NCI-H345 treated with DMSO at 0.1 percent for 48 hours (cell line): Measurements from ENCODE around the gene B3GNT9.
"Not testable (repeated sequence)": the region's sequence is repeated elsewhere in the genome, so short reads cannot be mapped to it uniquely, and the experiment has no call there.

Experiments used
- DNase-seq: peaks from one replicate; lab custom pipeline; 2025; ENCODE audit not compliant: unreplicated experiment; lab: John Stamatoyannopoulos, UW

B3GNT9 gene

GRCh38 chr16:67151431-67152097 is 766 bp upstream of the B3GNT9 start:
- DNase-seq, result no peak

- DNase-seq, result no peak
Measured at GRCh38 chr16:67150047-67150832, 558 bp downstream of the B3GNT9 start.

- DNase-seq, result no peak
Measured at GRCh38 chr16:67149276-67150046, 1.3 kb downstream of the B3GNT9 start.

DNA sequence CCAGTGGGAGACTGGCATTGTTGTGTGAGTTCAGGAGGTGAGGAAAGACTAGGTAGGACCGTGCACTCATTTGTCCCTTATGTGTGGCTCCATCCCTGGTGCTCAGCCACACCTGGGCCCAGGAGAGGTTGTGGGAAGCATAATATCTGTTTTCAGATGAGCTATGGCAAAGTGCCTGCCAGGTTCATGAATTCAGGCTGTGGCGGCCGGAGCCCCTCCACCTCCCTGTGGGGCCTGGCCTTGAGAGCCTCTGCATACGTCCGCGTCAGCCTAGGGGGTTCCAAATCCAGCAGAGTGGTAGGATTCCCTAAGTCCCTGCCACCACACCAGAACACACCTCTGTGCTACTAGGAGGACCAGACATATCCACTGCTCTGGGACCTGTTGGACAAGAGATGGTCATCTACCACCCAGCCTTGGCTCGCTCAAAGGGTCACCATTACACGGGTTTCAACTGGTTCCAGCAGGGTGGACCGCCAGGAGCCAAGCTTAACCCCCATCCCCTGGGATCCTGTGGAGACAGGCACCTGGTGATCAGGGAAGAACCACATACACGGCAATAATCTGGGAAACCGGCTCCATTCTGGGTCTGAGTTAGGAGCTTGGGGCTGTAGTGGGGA is 2.0 kb downstream of the B3GNT9 start:
- DNase-seq, result no peak

GRCh38 chr16:67148221-67148620 is 2.6 kb downstream of the B3GNT9 start:
- DNase-seq, result no peak

GRCh38 chr16:67147437-67148140 is 3.2 kb downstream of the B3GNT9 start:
- DNase-seq, result no peak

DNA sequence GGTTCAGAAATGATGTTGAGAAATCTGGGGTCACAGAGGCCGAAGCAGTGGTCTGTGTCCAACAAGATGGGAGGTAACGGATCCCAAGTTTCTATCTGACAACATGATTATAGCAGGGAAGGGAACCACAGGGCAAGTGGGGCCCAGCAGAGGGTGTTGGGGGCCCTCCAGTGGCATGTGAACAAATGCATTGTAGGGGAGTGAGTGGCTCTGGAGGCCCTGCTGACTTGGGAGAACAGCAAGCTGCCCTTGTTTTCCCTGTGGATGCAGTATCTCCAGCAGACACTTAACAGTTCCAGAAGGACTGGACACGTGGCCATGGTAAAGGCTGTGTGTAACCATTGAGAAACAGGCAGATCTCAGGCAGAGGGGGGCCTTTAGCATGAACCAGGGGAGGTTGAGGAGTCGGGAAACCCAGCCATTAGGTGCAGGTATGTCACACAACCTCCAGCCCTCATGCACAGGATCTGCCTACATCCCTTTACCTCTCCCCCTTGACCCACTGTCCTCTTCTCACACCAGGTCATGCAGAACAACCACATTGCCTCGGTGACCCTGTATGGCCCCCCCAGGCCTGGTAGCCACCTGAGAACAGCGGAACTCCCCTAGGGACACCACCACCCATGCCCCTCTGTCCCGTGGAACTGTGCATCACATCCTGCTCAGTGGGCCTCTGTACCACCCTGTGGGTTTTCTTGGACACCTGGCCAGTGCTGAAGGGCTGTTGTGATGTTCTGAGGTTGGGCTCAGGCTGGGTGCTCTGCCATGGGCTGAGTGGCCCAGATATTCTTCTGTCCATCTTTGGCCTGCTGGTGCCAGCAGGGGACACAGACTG is 4.1 kb downstream of the B3GNT9 start:
- DNase-seq, result no peak

- DNase-seq, result no peak
Measured at GRCh38 chr16:67145746-67146145, 5.1 kb downstream of the B3GNT9 start.

DNA sequence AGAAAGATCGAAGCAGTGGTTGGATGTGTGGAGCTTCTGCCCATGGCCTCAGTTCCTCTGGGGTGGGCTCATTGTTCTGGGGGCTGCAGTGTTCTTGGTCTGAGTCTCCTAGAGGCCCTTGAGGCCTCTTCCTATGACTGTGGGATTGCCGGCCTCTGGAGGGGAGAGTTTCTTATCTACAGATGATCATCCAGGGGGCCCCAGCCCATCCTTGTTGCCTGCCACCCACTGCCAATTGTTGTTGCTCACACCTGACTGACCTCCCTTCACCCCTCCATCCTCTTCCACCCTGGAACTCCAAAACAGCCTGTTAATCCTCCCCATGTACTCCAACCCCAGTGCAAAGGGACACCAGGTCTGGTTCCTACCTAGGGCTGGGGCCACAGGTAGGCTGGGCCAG is 5.9 kb downstream of the B3GNT9 start:
- DNase-seq, result no peak

DNA sequence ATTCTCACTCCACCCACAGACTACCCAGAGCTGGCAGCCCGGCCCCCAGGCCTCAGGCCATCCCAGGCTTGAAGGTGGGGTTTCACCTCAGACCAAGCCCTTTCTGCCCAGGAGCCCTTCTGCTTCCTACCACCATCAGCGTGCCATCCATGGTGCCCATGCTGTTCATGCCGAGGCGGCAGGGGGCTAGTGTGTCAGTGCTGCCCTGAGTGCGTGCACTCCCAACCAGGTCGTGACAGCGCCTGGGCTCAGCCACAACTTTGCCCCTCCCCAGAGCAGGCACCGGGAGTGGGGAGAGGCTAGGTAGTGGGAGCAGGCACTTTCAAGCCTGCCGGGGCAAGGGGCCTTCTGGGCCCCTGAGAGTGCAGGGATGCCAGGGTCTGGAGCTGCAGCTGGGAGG is 8.5 kb downstream of the B3GNT9 start:
- no peak for DNase-seq

DNA sequence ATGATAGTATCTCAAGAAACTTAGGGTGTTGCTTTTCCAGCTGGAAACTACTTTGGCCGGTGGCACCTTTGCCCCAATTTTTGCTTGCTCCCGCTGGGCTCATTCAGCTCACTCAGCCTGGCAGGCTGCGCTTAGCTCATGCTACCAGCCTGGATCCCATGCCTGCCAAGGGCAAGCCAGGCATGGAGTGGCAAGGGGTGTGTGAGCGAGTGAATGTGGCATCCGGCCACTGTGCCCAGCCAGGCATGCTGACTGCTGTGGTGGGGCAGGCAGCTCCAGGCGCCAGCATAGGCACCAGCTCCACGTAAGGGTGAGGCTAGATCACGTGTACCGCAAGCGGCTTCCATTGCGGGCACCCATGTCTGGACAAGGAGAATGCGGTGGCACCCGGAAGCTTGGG is 9.4 kb downstream of the B3GNT9 start:
- no peak for DNase-seq

GRCh38 chr16:67137605-67138004 is 13.2 kb downstream of the B3GNT9 start:
- DNase-seq, result no peak

DNA sequence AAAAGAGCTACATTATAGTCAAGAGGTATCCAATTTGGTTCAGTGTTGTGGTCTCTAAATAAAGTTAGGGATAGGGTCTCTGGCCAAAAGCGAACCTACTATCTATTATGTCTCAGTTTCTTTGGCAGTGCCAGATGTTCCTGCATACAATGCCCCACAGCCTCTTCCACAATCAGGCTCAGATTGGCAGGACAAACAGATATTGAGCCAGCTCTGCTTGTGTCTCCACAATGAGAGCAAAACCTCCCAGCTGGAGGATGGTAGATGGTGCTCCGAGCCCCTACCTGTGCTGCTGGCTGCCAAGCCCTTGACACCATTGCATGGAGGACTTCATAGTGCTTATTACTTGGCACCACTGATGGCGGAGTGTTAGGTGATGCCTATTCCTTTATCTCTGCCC is 21.4 kb downstream of the B3GNT9 start:
- no peak for DNase-seq

DNA sequence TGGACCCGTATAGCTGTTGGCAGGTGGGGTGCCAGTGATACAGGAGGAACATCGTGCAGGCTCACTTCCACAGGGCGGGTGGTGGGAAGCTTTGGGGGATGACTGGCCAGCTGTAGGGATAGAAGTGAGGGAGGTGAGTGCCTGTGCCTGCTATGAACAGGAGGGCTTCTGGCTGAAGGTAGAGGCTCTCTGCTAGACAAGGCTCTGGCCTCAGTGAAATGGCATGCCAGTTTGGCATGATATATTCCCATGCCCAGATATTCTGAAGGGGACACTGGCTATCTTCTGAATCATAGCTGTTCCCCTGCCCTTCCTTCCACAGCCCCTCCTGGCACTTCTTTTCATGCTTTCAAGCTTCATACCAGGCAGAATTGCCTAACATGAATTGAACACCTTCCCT is 21.9 kb downstream of the B3GNT9 start:
- DNase-seq, result no peak

DNA sequence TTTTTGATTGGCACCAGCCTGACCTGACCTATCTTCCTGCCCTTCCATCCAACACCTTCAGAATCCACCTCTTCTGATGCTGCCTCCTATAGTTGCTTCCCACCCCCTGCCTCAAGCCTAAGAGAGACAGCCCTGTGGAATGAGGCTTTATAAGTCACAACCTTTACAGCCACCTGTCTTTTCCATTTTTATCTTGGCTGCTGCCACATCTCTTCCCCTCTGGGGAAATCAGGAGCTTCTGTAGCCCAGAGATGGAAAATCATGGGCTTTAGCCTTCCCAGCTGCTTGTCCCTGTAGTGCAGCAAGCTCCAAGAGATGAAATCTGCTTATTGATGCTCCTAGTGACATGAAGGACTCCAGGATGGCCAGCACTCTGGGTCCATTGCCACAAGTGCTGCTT is 22.4 kb downstream of the B3GNT9 start:
- no peak for DNase-seq

DNA sequence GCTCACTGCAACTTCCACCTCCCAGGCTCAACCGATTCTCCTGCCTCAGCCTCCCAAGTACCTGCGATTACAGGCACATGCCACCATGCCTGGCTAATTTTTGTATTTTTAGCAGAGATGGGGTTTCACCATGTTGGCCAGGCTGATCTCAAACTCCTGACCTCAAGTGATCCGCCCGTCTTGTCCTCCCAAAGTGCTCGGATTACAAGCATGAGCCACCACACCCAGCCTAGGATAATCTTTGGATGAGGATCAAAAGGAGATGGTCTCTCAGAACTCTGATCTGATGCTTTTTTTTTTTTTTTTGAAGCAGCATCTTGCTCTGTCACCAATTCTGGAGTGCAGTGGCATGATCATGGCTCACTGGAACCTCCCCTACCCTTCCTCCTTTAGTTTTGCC is 28.0 kb downstream of the B3GNT9 start:
- not testable (repeated sequence) for DNase-seq

DNA sequence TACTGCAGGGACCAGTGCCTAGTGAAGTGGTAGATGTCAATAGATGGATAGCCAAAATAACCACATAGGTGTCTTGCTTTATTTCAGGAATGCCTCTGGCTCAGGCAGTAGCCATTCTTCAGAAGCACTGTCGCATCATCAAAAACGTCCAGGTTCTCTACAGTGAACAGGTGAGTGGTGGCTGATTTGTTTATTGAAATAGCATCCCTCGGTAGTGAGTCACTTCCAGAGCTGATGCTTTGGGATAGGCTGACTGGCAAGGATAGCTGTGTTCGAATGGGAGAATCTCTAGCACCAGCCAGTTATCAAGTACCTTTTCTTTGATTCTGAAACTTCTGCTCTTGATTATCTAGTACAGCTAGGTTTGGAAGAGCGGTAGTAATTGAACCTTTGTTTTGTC is 30.8 kb downstream of the B3GNT9 start:
- DNase-seq, result no peak

DNA sequence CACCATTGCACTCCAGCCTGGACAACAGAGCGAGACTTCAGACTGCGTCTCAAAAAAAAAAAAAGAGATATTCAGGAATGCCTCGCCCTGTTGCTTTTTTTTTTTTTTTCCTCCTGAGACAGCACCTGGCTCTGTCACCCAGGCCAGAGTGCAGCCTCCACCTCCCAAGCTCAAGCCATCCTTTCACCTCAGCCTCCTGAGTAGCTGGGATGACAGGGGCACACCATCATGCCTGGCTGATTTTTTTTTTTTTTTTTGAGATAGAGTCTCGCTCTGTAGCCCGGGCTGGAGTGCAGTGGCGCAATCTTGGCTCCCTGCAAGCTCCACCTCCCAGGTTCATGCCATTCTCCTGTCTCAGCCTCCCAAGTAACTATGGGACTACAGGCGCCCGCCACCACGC is 33.1 kb downstream of the B3GNT9 start:
- no peak for DNase-seq

GRCh38 chr16:67116388-67117311 is 34.1 kb downstream of the B3GNT9 start:
- no peak for DNase-seq
